A549 (cell line): ENCODE results near the gene NSRP1.

Source experiments
- CHD2 ChIP-seq: fragments of 150-350 bp; IDR thresholded peaks from 2 replicates; pipeline ENCODE4 v1.6.1; 2014; ENCODE audit warnings: low read length; ENCODE audit not compliant: partially characterized antibody
- ZC3H11A ChIP-seq: fragments of 450-650 bp; IDR thresholded peaks from 2 replicates; pipeline ENCODE4 v1.6.1; 2014; ENCODE audit warnings: antibody characterized with exemption, mild to moderate bottlenecking

GRCh38 chr17:30113213-30113612, 3.4 kb upstream of the NSRP1 start:
- TF ChIP-seq ZC3H11A (no peak), CHD2 (no peak)
